Activated gamma-delta T cell treated with Interleukin-2 at 50 U/mL for 16 hours (primary cell): ENCODE measurements around the gene NUP210.

Source experiments
- DNase-seq: peaks from one replicate; pipeline ENCODE4 v3.0.0-alpha.2; 2020

Gene NUP210

GRCh38 chr3:13346481-13347389 lies 73.4 kb downstream of the NUP210 start:
- DNase-seq: peak; percentile 73

GRCh38 chr3:13345772-13346171 lies 74.3 kb downstream of the NUP210 start:
- no peak for DNase-seq

- no peak for DNase-seq
Observed at GRCh38 chr3:13345284-13345683, 74.8 kb downstream of the NUP210 start.

GRCh38 chr3:13344663-13345062 lies 75.5 kb downstream of the NUP210 start:
- DNase-seq: no peak

- no peak for DNase-seq
Observed at GRCh38 chr3:13343601-13344000, 76.5 kb downstream of the NUP210 start.

GRCh38 chr3:13341229-13341905 lies 78.8 kb downstream of the NUP210 start:
- DNase-seq: no peak

- DNase-seq: no peak
Observed at GRCh38 chr3:13339833-13340232, 80.3 kb downstream of the NUP210 start.

- no peak for DNase-seq
Observed at GRCh38 chr3:13338996-13339395, 81.1 kb downstream of the NUP210 start.

GRCh38 chr3:13338231-13338630 lies 81.9 kb downstream of the NUP210 start:
- no peak for DNase-seq

GRCh38 chr3:13336592-13336991 lies 83.5 kb downstream of the NUP210 start:
- no peak for DNase-seq

GRCh38 chr3:13335503-13335902 lies 84.6 kb downstream of the NUP210 start:
- no peak for DNase-seq

- no peak for DNase-seq
Observed at GRCh38 chr3:13335059-13335458, 85.1 kb downstream of the NUP210 start.

- DNase-seq: no peak
Observed at GRCh38 chr3:13333236-13333897, 86.8 kb downstream of the NUP210 start.

- DNase-seq: no peak
Observed at GRCh38 chr3:13332740-13333139, 87.4 kb downstream of the NUP210 start.

GRCh38 chr3:13332158-13332557 lies 88.0 kb downstream of the NUP210 start:
- no peak for DNase-seq

- DNase-seq: no peak
Observed at GRCh38 chr3:13329746-13330145, 90.4 kb downstream of the NUP210 start.

GRCh38 chr3:13325892-13326443 lies 94.2 kb downstream of the NUP210 start:
- no peak for DNase-seq

GRCh38 chr3:13324835-13325501 lies 95.2 kb downstream of the NUP210 start:
- no peak for DNase-seq

GRCh38 chr3:13323822-13324221 lies 96.3 kb downstream of the NUP210 start:
- DNase-seq: no peak

GRCh38 chr3:13322324-13322723 lies 97.8 kb downstream of the NUP210 start:
- DNase-seq: no peak

GRCh38 chr3:13319564-13320220 lies 100.4 kb downstream of the NUP210 start:
- DNase-seq: no peak
